Measurements from ENCODE around the gene DCST2. TPM values are rescaled to one million over a fixed set of nuclear protein-coding genes. Genes with fewer than 3 reads are reported as not detected.

Gene DCST2
- total RNA-seq, 4 donors from 2014 or later: 0.36 to 0.79 (median 0.38) TPM; not detected in 1

DNA sequence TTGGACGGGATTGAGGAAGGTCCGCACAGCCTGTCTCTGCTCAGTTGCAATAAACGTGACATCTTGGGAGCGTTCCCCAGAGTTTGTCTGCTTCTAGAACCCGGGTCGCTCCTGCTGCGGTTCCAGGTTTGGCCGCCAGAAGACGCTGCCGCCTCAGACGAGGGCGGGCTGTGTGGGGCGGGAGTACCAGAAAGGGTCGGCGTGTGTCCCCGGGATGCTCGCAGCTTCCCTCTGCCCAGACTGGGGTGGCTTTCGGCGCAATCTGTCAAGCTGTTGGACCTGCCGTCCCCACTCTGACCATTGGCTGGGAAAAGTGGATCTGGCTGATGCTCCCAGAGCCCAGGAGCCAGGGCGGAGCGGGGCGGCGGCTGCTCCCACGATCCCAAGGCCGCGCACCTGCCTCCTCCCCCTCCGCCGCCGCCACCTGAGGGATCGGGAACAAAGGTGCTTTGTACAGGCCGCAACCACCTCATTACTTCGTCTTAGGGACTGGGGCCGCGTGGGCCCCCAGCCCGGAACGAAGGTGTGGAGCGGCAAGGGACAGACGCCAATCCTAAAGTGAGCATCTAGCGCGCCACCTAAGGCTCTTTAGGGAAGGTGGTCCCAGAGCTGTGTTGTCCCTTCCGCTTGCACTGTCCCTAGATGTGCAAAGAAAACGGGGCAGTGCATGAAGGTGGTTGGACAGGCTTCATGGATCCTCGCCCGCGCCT lies 29.3 kb upstream of the DCST2 start:
- no peak for ATAC-seq (ENCODE audit: low FRiP score)
- TF ChIP-seq, protein P1, sequence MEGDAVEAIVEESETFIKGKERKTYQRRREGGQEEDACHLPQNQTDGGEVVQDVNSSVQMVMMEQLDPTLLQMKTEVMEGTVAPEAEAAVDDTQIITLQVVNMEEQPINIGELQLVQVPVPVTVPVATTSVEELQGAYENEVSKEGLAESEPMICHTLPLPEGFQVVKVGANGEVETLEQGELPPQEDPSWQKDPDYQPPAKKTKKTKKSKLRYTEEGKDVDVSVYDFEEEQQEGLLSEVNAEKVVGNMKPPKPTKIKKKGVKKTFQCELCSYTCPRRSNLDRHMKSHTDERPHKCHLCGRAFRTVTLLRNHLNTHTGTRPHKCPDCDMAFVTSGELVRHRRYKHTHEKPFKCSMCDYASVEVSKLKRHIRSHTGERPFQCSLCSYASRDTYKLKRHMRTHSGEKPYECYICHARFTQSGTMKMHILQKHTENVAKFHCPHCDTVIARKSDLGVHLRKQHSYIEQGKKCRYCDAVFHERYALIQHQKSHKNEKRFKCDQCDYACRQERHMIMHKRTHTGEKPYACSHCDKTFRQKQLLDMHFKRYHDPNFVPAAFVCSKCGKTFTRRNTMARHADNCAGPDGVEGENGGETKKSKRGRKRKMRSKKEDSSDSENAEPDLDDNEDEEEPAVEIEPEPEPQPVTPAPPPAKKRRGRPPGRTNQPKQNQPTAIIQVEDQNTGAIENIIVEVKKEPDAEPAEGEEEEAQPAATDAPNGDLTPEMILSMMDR (IDR thresholded peaks at IDR 0.05): no peak
- no peak for DNase-seq (ENCODE audit: low spot score)

DNA sequence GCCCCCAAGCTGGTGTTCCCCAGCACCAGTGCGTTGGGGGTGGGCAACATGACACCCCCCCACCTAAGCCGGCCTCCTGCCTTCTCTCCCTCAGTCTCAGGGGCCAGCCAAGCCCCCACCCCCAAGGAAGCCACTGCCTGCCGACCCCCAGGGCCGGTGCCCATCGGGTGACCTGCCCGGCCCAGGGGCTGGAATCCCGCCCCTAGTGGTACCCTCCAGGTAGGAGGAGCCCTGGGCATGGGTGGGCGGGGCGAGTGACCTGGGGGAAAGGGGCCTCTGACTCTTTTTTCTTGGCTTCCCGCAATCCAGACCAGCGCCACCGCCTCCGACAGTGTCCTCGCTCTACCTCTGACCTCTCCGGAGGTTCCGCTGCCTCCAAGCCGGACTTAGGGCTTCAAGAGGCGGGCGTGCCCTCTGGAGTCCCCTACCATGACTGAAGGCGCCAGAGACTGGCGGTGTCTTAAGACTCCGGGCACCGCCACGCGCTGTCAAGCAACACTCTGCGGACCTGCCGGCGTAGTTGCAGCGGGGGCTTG lies 28.6 kb upstream of the DCST2 start:
- DNase-seq (ENCODE audit: low spot score) (no peak), ATAC-seq (ENCODE audit: low FRiP score) (no peak)
- TF ChIP-seq, protein P1 (IDR thresholded peaks at IDR 0.05): no peak

DNA sequence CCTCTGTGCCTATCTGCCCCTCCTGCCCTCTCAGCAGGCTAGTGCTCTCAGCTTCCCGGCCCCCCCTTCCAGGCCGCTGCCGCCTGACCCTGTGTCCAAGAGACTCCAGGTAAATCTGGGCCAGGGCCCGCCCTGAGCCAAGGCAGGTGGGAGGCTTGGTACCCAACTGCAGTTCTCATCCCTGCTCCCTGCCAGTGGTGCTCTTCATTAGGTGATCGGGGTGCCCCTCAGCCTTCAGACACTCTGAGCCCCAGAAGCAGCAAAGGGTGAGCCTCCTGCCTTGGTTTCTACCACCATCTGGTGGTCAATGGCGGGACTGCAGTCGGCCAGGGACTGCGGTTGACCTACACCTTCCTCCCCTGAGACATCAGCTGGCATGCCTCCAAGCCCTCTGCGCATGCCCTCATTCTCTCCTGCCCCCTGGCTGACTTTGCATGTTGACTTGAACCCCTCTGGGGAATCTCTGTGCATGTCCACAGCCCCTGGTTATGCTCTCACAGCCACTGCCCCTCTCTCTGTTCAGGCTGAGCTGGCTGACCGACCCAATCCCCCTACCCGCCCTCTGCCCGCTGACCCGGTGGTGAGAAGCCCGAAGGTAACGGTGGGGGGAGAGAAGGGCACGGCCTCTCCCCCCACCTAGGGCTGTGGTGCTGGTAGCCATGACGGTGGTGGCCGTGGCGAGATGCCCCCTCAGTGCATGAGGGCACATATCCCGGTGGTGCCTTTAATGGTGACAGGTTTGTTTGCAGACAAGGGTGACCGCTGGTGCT lies 28.0 kb upstream of the DCST2 start:
- peak; percentile 31 for ATAC-seq (ENCODE audit: low FRiP score)
- TF ChIP-seq, protein P1 (IDR thresholded peaks at IDR 0.05): peak in 2 of 3 donors; percentile 90 to 95
- DNase-seq (ENCODE audit: low spot score): peak; percentile 99

DNA sequence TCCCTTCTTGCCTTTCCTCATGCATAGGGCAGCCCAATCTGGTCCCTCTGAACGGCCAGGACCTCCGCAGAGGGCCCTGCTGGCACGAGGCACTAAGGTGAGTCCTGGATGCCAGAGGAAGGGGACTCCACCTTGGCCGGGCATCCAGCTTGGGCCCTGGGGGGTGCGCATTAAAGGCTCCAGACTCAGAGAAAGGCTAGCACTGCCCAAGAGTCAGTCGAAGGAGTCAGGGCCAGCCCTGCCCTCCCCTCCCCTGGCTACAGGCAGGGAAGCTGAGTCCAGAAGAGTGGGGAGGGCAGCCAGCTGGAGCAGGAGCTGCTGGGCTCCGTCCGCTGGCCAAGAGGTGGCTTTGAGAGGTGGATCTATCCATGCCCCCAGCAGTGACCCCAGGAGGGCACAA lies 27.2 kb upstream of the DCST2 start:
- DNase-seq (ENCODE audit: low spot score): no peak
- TF ChIP-seq, protein P1 (IDR thresholded peaks at IDR 0.05): no peak
- no peak for ATAC-seq (ENCODE audit: low FRiP score)

DNA sequence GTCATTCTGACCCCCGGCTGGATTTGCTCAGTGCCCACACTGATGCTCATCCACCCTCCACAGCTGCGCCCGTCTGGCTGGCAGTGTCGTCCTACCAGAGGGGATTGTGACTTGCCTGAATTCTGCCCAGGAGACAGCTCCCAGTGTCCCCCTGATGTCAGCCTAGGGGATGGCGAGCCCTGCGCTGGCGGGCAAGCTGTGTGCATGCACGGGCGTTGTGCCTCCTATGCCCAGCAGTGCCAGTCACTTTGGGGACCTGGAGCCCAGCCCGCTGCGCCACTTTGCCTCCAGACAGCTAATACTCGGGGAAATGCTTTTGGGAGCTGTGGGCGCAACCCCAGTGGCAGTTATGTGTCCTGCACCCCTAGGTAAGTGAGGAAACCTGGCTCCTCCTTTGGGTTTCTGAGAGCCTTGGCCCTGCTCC lies 24.2 kb upstream of the DCST2 start:
- TF ChIP-seq, protein P1 (IDR thresholded peaks at IDR 0.05): no peak
- ATAC-seq (ENCODE audit: low FRiP score) (no peak), DNase-seq (ENCODE audit: low spot score) (no peak)

DNA sequence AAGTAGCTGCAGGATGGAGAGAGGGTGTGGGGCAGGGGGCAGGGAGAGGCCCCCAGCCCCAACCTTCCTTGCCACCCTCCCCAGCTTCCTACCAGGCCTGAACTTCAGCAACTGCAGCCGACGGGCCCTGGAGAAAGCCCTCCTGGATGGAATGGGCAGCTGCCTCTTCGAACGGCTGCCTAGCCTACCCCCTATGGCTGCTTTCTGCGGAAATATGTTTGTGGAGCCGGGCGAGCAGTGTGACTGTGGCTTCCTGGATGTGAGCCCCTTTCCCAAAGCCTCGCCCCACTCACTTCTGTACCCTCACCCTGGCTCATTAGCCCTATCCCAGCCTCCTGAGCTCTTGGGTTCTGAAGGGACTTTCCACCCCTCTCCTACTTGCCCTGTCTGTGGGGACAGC lies 23.5 kb upstream of the DCST2 start:
- TF ChIP-seq, protein P1 (IDR thresholded peaks at IDR 0.05): no peak
- DNase-seq (ENCODE audit: low spot score) (no peak), ATAC-seq (ENCODE audit: low FRiP score) (no peak)

All from omental fat pad (tissue), 4 donors.